ENCODE measurements around the gene SFXN3. TPM values are rescaled to one million over a fixed set of nuclear protein-coding genes. Genes with fewer than 3 reads are reported as not detected.

The SFXN3 gene
- total and polyA plus RNA-seq, 2 of the 8 experiments (the other 6 are each of a cell fraction or from before 2014, with no cell fraction given), result 2.6 to 2.8 TPM

- no peak for TF ChIP-seq CHD7 (IDR thresholded peaks at IDR 0.05; ENCODE audit: insufficient replicate concordance, low read length)
- no peak for TF ChIP-seq CTBP2 (IDR thresholded peaks at IDR 0.05; ENCODE audit: borderline replicate concordance, insufficient read depth, insufficient read length, low read length)
- no peak for TF ChIP-seq RFX5 (IDR thresholded peaks at IDR 0.05; ENCODE audit: borderline replicate concordance, low read depth, low read length)
- no peak for TF ChIP-seq YY1 (IDR thresholded peaks at IDR 0.05; ENCODE audit: low read depth, low read length)
- TF ChIP-seq GABPA (IDR thresholded peaks at IDR 0.05; ENCODE audit: borderline replicate concordance, insufficient read depth, low read length), result no peak
- TF ChIP-seq CREB1 (IDR thresholded peaks at IDR 0.05), result no peak
- no peak for TF ChIP-seq ZNF274 (IDR thresholded peaks at IDR 0.05; ENCODE audit: borderline replicate concordance, extremely low read depth, low read length)
- TF ChIP-seq TEAD4 (IDR thresholded peaks at IDR 0.05; ENCODE audit: low read depth, low read length), result no peak
Observed at GRCh38 chr10:101075775-101076174, 44.7 kb downstream of the SFXN3 start (continued).

Measured in H1 (cell line).